ENCODE measurements around the gene ADCK2.

DNA sequence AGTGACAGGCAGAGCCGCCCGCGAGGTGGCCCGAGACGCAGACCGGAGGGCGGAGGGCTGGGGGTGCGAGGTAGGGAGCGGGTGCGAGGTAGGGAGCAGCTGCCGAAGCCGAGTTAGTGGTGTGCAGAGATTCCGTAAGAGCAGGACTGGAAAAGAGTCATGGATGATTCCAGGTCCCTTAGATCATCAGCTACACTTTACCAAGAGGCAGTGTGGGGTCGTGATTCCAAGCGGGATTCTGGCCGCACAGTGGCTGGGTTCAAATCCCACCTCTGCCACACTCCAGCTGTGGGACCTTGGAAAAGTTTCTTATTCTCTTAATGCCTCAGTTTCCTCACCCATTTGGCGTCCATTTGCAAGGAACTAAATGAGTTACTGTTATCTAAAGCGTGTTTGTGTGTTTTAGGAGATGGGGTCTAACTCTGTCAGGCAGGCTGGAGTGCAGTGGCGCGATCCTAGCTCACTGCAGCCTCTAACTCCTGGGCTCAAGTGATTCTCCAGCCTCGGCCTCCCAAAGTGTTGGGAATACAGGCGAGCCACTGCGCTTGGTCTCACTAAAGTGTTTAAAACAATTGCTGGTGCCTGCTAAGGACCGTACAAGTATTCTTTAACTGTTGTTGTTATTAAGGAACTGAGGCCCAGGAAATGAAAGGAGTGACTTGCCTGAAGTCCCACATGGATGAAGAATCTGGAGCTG, 24.9 kb downstream of the ADCK2 start:
- TF ChIP-seq REST (IDR thresholded peaks at IDR 0.05; ENCODE audit: low read depth, low read length): no peak
- TF ChIP-seq POLR2A (IDR thresholded peaks at IDR 0.05; ENCODE audit: low read depth, low read length): no peak
- no peak for TF ChIP-seq GABPA (IDR thresholded peaks at IDR 0.05; ENCODE audit: low read depth)
- TF ChIP-seq, protein P1, sequence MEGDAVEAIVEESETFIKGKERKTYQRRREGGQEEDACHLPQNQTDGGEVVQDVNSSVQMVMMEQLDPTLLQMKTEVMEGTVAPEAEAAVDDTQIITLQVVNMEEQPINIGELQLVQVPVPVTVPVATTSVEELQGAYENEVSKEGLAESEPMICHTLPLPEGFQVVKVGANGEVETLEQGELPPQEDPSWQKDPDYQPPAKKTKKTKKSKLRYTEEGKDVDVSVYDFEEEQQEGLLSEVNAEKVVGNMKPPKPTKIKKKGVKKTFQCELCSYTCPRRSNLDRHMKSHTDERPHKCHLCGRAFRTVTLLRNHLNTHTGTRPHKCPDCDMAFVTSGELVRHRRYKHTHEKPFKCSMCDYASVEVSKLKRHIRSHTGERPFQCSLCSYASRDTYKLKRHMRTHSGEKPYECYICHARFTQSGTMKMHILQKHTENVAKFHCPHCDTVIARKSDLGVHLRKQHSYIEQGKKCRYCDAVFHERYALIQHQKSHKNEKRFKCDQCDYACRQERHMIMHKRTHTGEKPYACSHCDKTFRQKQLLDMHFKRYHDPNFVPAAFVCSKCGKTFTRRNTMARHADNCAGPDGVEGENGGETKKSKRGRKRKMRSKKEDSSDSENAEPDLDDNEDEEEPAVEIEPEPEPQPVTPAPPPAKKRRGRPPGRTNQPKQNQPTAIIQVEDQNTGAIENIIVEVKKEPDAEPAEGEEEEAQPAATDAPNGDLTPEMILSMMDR (IDR thresholded peaks at IDR 0.05 in 2 of 3, conservative IDR thresholded peaks at IDR 0.05 in 1 of 3; ENCODE audit: control insufficient read depth in 2 of 3, extremely low read depth in 1 of 3, insufficient read depth in 1 of 3, low read depth in 3 of 3, low read length in 3 of 3): no peak
- no peak for TF ChIP-seq NR2C1 (IDR thresholded peaks at IDR 0.05)
- TF ChIP-seq, protein P2, sequence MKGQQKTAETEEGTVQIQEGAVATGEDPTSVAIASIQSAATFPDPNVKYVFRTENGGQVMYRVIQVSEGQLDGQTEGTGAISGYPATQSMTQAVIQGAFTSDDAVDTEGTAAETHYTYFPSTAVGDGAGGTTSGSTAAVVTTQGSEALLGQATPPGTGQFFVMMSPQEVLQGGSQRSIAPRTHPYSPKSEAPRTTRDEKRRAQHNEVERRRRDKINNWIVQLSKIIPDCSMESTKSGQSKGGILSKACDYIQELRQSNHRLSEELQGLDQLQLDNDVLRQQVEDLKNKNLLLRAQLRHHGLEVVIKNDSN (IDR thresholded peaks at IDR 0.05; ENCODE audit: borderline replicate concordance, extremely low read length, insufficient read depth, low read depth, low read length): no peak
- TF ChIP-seq, protein P3, sequence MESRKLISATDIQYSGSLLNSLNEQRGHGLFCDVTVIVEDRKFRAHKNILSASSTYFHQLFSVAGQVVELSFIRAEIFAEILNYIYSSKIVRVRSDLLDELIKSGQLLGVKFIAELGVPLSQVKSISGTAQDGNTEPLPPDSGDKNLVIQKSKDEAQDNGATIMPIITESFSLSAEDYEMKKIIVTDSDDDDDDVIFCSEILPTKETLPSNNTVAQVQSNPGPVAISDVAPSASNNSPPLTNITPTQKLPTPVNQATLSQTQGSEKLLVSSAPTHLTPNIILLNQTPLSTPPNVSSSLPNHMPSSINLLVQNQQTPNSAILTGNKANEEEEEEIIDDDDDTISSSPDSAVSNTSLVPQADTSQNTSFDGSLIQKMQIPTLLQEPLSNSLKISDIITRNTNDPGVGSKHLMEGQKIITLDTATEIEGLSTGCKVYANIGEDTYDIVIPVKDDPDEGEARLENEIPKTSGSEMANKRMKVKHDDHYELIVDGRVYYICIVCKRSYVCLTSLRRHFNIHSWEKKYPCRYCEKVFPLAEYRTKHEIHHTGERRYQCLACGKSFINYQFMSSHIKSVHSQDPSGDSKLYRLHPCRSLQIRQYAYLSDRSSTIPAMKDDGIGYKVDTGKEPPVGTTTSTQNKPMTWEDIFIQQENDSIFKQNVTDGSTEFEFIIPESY (IDR thresholded peaks at IDR 0.05): no peak
- no peak for TF ChIP-seq RFX5 (IDR thresholded peaks at IDR 0.05; ENCODE audit: low read depth, low read length)
- no peak for TF ChIP-seq MEF2A (IDR thresholded peaks at IDR 0.05; ENCODE audit: insufficient read depth, low read depth, low read length)
- no peak for TF ChIP-seq ZNF274 (IDR thresholded peaks at IDR 0.05; ENCODE audit: insufficient read depth, insufficient read length)
- TF ChIP-seq RAD21 (IDR thresholded peaks at IDR 0.05; ENCODE audit: insufficient read depth, low read depth, low read length): no peak
- TF ChIP-seq EP300 (IDR thresholded peaks at IDR 0.05; ENCODE audit: borderline replicate concordance in 1 of 2, control insufficient read depth in 1 of 2, low read depth in 2 of 2, low read length in 2 of 2): no peak
- no peak for TF ChIP-seq EGR1 (IDR thresholded peaks at IDR 0.05; ENCODE audit: borderline replicate concordance in 1 of 2, low read depth in 2 of 2, low read length in 2 of 2)
- TF ChIP-seq SMC3 (IDR thresholded peaks at IDR 0.05; ENCODE audit: borderline replicate concordance, low read length): no peak

Data from GM12878 (cell line).